Left lung (tissue), 10 donors: Measurements from ENCODE around the gene FBLN5. TPM values are rescaled to one million over a fixed set of nuclear protein-coding genes. Genes with fewer than 3 reads are reported as not detected.
A peak's percentile ranks its signal among the peaks of the same experiment; 100 is the strongest.

Source experiments
- ATAC-seq: fragments of 200-7000 bp; cut with Tn5 transposase; one replicate; pipeline ENCODE4 v1.9.1; 2020; ENCODE audit warnings: moderate library complexity
- DNase-seq, 4 donors: peaks; one replicate each; pipeline ENCODE4 v3.0.0-alpha.2; 2013 to 2020
- H3K27ac ChIP-seq, 2 donors: fragments of 200-600 bp; sonication (generic) in 1 of 2; one replicate each; pipeline versions ENCODE4 v1.5.0 to v1.8.0; 2020 to 2021
- H3K27me3 ChIP-seq, 2 donors: fragments of 200-600 bp; sonication (generic) in 1 of 2; one replicate each; pipeline versions ENCODE4 v1.5.0 to v1.8.0; 2020 to 2021
- H3K36me3 ChIP-seq, 2 donors: fragments of 200-600 bp; sonication (generic) in 1 of 2; one replicate each; pipeline versions ENCODE4 v1.5.0 to v1.8.0; 2020 to 2021
- H3K4me1 ChIP-seq, 2 donors: fragments of 200-600 bp; one replicate each; pipeline ENCODE4 v1.8.0; 2021
- H3K4me3 ChIP-seq, 2 donors: fragments of 200-600 bp; sonication (generic) in 1 of 2; one replicate each; pipeline versions ENCODE4 v1.5.0 to v1.8.0; 2020 to 2021; ENCODE audit warnings: mild to moderate bottlenecking in 1 of 2
- H3K9me3 ChIP-seq, 2 donors: fragments of 200-600 bp; sonication (generic) in 1 of 2; one replicate each; pipeline versions ENCODE4 v1.5.0 to v1.8.0; 2020 to 2021
- CTCF ChIP-seq, 2 donors: fragments of 200-600 bp; sonication (generic) in 1 of 2; IDR thresholded peaks; one replicate each; pipeline versions ENCODE4 v1.5.0 to v1.8.0; 2021; ENCODE audit warnings: antibody characterized with exemption in 2 of 2
- intact Hi-C, 2 donors: fragments of 100-400 bp; cut with DNase I; formaldehyde crosslinking; loops; one replicate each; pipeline versions ENCODE4 v1.11.2 to v1.14.2; 2022
- polyA plus RNA-seq, 6 donors: library from polyadenylated mRNA; unstranded; fragments of 120-200 nt; gene quantifications; one replicate each; pipeline ENCODE4 v1.2.1, GENCODE V29; 2013; ENCODE audit not compliant: insufficient read length in 6 of 6
- total RNA-seq, 2 donors: library from RNA; stranded (reverse); fragmentation: NEBNext Ultra II Directional; extraction: Animal tissue kit (Norgen Biotek cat#: 25700); gene quantifications; one replicate each; pipeline ENCODE4 v1.2.1, GENCODE V29; 2021
- donor health status: DM: no; HTN: yes; CAD: no.
- donor health status: DM: no; HTN: no; CAD: no.

The FBLN5 gene
- total and polyA plus RNA-seq, 8 donors: 61.6 to 125 (median 87.8) TPM

DNA sequence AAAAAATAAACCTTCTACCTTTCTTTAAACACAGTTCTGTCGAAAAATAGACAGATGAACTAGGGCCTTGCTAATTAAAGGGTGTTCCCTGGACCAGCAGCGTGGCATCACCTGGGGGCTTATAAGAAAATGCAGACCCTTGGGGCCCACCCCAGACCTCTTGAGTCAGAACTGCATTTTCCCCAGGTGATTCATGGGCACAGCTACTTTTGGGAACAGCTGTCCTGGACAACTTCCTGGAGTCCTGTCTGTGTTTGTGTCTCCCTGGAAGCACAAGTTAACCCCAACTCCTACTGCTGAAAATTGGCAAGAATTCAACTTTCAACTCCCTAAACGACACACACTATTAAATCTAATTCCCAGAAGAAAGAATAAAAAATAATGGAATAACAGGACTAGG is 17.8 kb downstream of the FBLN5 start:
- no peak overlapping the region for H3K4me3 ChIP-seq
- DNase-seq (no peak), ATAC-seq (no peak)
- H3K9me3 ChIP-seq: no peaks in the 10 kb centered on the region
- peaks cover 0 to 8% of the 10 kb centered on the region in 2 donors for H3K4me1 ChIP-seq
- H3K27ac ChIP-seq: no peak overlapping the region
- H3K36me3 ChIP-seq: no peaks in the 10 kb centered on the region
- intact Hi-C loops: no loop called here
- TF ChIP-seq CTCF (IDR thresholded peaks at IDR 0.05): no peak
- no peaks in the 10 kb centered on the region for H3K27me3 ChIP-seq

- DNase-seq (no peak), ATAC-seq (no peak)
- no peak overlapping the region for H3K4me3 ChIP-seq
- no peak for TF ChIP-seq CTCF (IDR thresholded peaks at IDR 0.05)
- no peak overlapping the region for H3K27ac ChIP-seq
- H3K27me3 ChIP-seq: no peaks in the 10 kb centered on the region
- no peaks in the 10 kb centered on the region for H3K9me3 ChIP-seq
- peaks cover 0 to 8% of the 10 kb centered on the region in 2 donors for H3K4me1 ChIP-seq
- intact Hi-C loops: no loop called here
- no peaks in the 10 kb centered on the region for H3K36me3 ChIP-seq
These were observed 19.7 kb downstream of the FBLN5 start for GRCh38 chr14:91927800-91928199.

- TF ChIP-seq CTCF (IDR thresholded peaks at IDR 0.05): no peak
- no peaks in the 10 kb centered on the region for H3K36me3 ChIP-seq
- H3K4me3 ChIP-seq: no peak overlapping the region
- peaks cover 0 to 8% of the 10 kb centered on the region in 2 donors for H3K4me1 ChIP-seq
- ATAC-seq (no peak), DNase-seq (no peak)
- intact Hi-C loops: no loop called here
- H3K27me3 ChIP-seq: no peaks in the 10 kb centered on the region
- no peak overlapping the region for H3K27ac ChIP-seq
- H3K9me3 ChIP-seq: no peaks in the 10 kb centered on the region
These were observed 20.3 kb downstream of the FBLN5 start for GRCh38 chr14:91927191-91927590.

- ATAC-seq: peak; percentile 68
- Histone ChIP-seq H3K4me3 (no peak overlapping the region), H3K36me3 (no peaks in the 10 kb centered on the region), H3K4me1 (peaks cover 0 to 8% of the 10 kb centered on the region in 2 donors), H3K9me3 (no peaks in the 10 kb centered on the region), H3K27ac (no peak overlapping the region), H3K27me3 (no peaks in the 10 kb centered on the region)
- intact Hi-C loops: no loop called here
- no peak for DNase-seq
- no peak for TF ChIP-seq CTCF (IDR thresholded peaks at IDR 0.05)
These were observed 21.2 kb downstream of the FBLN5 start for GRCh38 chr14:91926131-91926890.

- no peaks in the 10 kb centered on the region for H3K27me3 ChIP-seq
- ATAC-seq (no peak), DNase-seq (no peak)
- intact Hi-C loops: no loop called here
- H3K4me1 ChIP-seq: peaks cover 0 to 8% of the 10 kb centered on the region in 2 donors
- no peak overlapping the region for H3K4me3 ChIP-seq
- H3K36me3 ChIP-seq: no peaks in the 10 kb centered on the region
- TF ChIP-seq CTCF (IDR thresholded peaks at IDR 0.05): no peak
- H3K27ac ChIP-seq: no peak overlapping the region
- no peaks in the 10 kb centered on the region for H3K9me3 ChIP-seq
These were observed 21.8 kb downstream of the FBLN5 start for GRCh38 chr14:91925727-91926121.
